ENCODE results near the gene MT4.

- TF ChIP-seq CTCF (IDR thresholded peaks at IDR 0.05) (no peak), POLR2A (IDR thresholded peaks at IDR 0.05) (no peak)
These were observed 28.9 kb downstream of the MT4 start for GRCh38 chr16:56593573-56594291.

Data from uterus (tissue), 2 donors.